ENCODE measurements around the gene SPTBN5. TPM values are rescaled to one million over a fixed set of nuclear protein-coding genes. Genes with fewer than 3 reads are reported as not detected.
"Not testable (repeated sequence)": the region's sequence is repeated elsewhere in the genome, so short reads cannot be mapped to it uniquely, and the experiment has no call there.

The SPTBN5 gene
- total RNA-seq, 2 experiments from 2014 or later = 1.2 to 1.5 TPM

GRCh38 chr15:41840673-41841072 is 53.2 kb downstream of the SPTBN5 start:
- POLR2A ChIA-PET = no interaction called here

GRCh38 chr15:41839781-41840491 is 53.9 kb downstream of the SPTBN5 start:
- DNase-seq = no peak
- H3K36me3 Mint-ChIP-seq (ENCODE audit: low read depth) = peaks cover 2% of the 10 kb centered on the region
- ChIA-PET CTCF (interaction anchor here (0.7 kb wide), 1 partner anchor 40 kb away, joined by 3 read pairs; no protein-coding TSS in a partner anchor), POLR2A (no interaction called here)
- H3K27me3 Mint-ChIP-seq = no peaks in the 10 kb centered on the region
- H3K4me3 Mint-ChIP-seq = no peak overlapping the region
- H3K4me1 Mint-ChIP-seq = no peaks in the 10 kb centered on the region
- no peaks in the 10 kb centered on the region for H3K9me3 Mint-ChIP-seq
- H3K27ac Mint-ChIP-seq = no peak overlapping the region

More at GRCh38 chr15:41840673-41841072, 53.2 kb downstream of the SPTBN5 start:
- peaks cover 2% of the 10 kb centered on the region for H3K36me3 Mint-ChIP-seq (ENCODE audit: low read depth)
- H3K4me1 Mint-ChIP-seq = no peaks in the 10 kb centered on the region
- H3K27me3 Mint-ChIP-seq = no peaks in the 10 kb centered on the region
- no peak overlapping the region for H3K27ac Mint-ChIP-seq
- CTCF ChIA-PET = no interaction called here
- DNase-seq = no peak
- no peaks in the 10 kb centered on the region for H3K9me3 Mint-ChIP-seq
- H3K4me3 Mint-ChIP-seq = no peak overlapping the region

- no peak for DNase-seq
- no peaks in the 10 kb centered on the region for H3K9me3 Mint-ChIP-seq
- ChIA-PET CTCF (interaction anchor here (0.6 to 1.4 kb wide), 5 partner anchors 15 to 222 kb away, joined by 3 to 4 read pairs (median 3); partner anchors contain the start of gene MAPKBP1), POLR2A (no interaction called here)
- no peak within 1 kb of the TSS for H3K27ac Mint-ChIP-seq
- H3K4me1 Mint-ChIP-seq = peaks cover 7% of the 10 kb centered on the region
- no peaks in the 10 kb centered on the region for H3K27me3 Mint-ChIP-seq
- peaks cover 4% of the 10 kb centered on the region for H3K36me3 Mint-ChIP-seq (ENCODE audit: low read depth)
- H3K4me3 Mint-ChIP-seq = no peak within 1 kb of the TSS
Observed at GRCh38 chr15:41838400-41838897, 55.4 kb downstream of the SPTBN5 start, which contains the start of gene PLA2G4B. Gene PLA2G4B (plus strand): TSS chr15:41838847. CDS start chr15:41838914, 67 bp downstream.

- no peak overlapping the region for H3K27ac Mint-ChIP-seq
- no peak overlapping the region for H3K4me3 Mint-ChIP-seq
- ChIA-PET POLR2A (no interaction called here), CTCF (interaction anchor here (0.8 to 1.4 kb wide), 4 partner anchors 15 to 62 kb away, joined by 3 to 4 read pairs (median 3); partner anchors contain the start of gene MAPKBP1)
- H3K4me1 Mint-ChIP-seq = peaks cover 22% of the 10 kb centered on the region
- DNase-seq = no peak
- H3K27me3 Mint-ChIP-seq = no peaks in the 10 kb centered on the region
- H3K36me3 Mint-ChIP-seq (ENCODE audit: low read depth) = peaks cover 11% of the 10 kb centered on the region
- H3K9me3 Mint-ChIP-seq = no peaks in the 10 kb centered on the region
Observed at GRCh38 chr15:41836713-41837454, 57.0 kb downstream of the SPTBN5 start.

DNA sequence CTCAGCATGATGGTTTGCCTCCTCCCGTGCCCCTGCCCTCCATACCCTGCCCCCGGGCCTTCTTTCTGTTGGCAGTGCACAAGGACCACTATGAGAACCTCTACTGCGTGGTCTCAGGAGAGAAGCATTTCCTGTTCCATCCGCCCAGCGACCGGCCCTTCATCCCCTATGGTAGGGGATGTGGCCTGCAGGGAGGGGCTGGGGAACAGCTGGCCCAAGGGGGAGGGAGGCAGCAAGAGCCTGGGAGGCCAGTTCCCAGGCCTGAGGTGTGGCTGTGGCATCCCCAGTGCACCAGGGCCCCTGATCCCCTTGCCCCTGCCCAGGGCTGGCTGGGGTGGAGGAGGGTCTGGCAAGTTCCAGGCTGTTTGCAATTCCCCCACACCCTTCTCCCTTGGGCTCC is 57.8 kb downstream of the SPTBN5 start:
- Mint-ChIP-seq H3K36me3 (ENCODE audit: low read depth) (peaks cover 18% of the 10 kb centered on the region), H3K27ac (no peak overlapping the region), H3K9me3 (no peaks in the 10 kb centered on the region), H3K4me1 (peaks cover 30% of the 10 kb centered on the region), H3K4me3 (no peak overlapping the region), H3K27me3 (no peaks in the 10 kb centered on the region)
- DNase-seq = no peak
- CTCF ChIA-PET = no interaction called here
- POLR2A ChIA-PET = no interaction called here

- H3K27ac Mint-ChIP-seq = no peak overlapping the region
- CTCF ChIA-PET = interaction anchor here (1.0 to 1.4 kb wide), 3 partner anchors 17 to 71 kb away, joined by 3 to 4 read pairs (median 3); no protein-coding TSS in a partner anchor
- H3K36me3 Mint-ChIP-seq (ENCODE audit: low read depth) = peaks cover 24% of the 10 kb centered on the region
- DNase-seq = no peak
- H3K27me3 Mint-ChIP-seq = no peaks in the 10 kb centered on the region
- POLR2A ChIA-PET = no interaction called here
- H3K4me3 Mint-ChIP-seq = no peak overlapping the region
- H3K9me3 Mint-ChIP-seq = no peaks in the 10 kb centered on the region
- peaks cover 47% of the 10 kb centered on the region for H3K4me1 Mint-ChIP-seq
Observed at GRCh38 chr15:41834096-41834495, 59.8 kb downstream of the SPTBN5 start.

DNA sequence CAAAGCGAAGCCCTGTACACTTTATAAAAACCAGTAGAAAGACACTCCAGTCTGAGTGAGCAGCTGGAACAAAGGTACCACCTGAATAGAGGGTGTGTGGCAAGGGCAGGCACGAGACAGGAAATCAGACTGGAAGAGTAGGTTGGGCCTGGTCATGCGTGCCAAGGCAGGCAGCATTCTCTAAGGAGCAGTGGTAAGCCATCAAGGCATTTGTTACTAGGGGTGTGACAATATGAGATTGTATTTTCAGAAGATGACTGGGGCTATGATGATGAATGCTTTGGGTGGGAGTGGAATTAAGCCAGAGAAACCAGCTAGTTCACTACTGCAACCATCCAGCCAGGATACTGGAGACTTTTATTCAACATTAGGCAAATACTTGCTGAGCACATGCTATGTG is 61.0 kb downstream of the SPTBN5 start:
- ChIA-PET POLR2A (no interaction called here), CTCF (interaction anchor here (1.4 to 2.6 kb wide), 2 partner anchors 20 to 72 kb away, joined by 3 to 8 read pairs; no protein-coding TSS in a partner anchor)
- Mint-ChIP-seq H3K36me3 (ENCODE audit: low read depth) (peaks cover 24% of the 10 kb centered on the region), H3K27ac (peak overlapping the region; percentile 26), H3K9me3 (no peaks in the 10 kb centered on the region), H3K27me3 (no peaks in the 10 kb centered on the region), H3K4me3 (no peak overlapping the region), H3K4me1 (peaks cover 54% of the 10 kb centered on the region)
- DNase-seq = peak; percentile 21

- POLR2A ChIA-PET = no interaction called here
- peaks cover 55% of the 10 kb centered on the region for H3K4me1 Mint-ChIP-seq
- H3K36me3 Mint-ChIP-seq (ENCODE audit: low read depth) = peaks cover 23% of the 10 kb centered on the region
- H3K27ac Mint-ChIP-seq = peak overlapping the region; percentile 26
- no peak overlapping the region for H3K4me3 Mint-ChIP-seq
- H3K9me3 Mint-ChIP-seq = no peaks in the 10 kb centered on the region
- H3K27me3 Mint-ChIP-seq = no peaks in the 10 kb centered on the region
- CTCF ChIA-PET = interaction anchor here (0.6 to 2.6 kb wide), 7 partner anchors 20 to 130 kb away, joined by 3 to 15 read pairs (median 5); partner anchors contain the start of gene MAPKBP1
- DNase-seq = no peak
Observed at GRCh38 chr15:41832208-41832607, 61.6 kb downstream of the SPTBN5 start.

- ChIA-PET POLR2A (interaction anchor here (0.6 kb wide), 1 partner anchor 268 kb away, joined by 3 read pairs; no protein-coding TSS in a partner anchor), CTCF (interaction anchor here (0.6 to 2.6 kb wide), 8 partner anchors 19 to 106 kb away, joined by 3 to 15 read pairs (median 4); partner anchors contain the start of gene MAPKBP1)
- peak overlapping the region; percentile 55 for H3K4me3 Mint-ChIP-seq
Observed at GRCh38 chr15:41831291-41831690, 62.6 kb downstream of the SPTBN5 start.

GRCh38 chr15:41829959-41830646 is 63.8 kb downstream of the SPTBN5 start:
- no peaks in the 10 kb centered on the region for H3K9me3 Mint-ChIP-seq
- POLR2A ChIA-PET = no interaction called here
- H3K27me3 Mint-ChIP-seq = no peaks in the 10 kb centered on the region
- H3K36me3 Mint-ChIP-seq (ENCODE audit: low read depth) = peaks cover 22% of the 10 kb centered on the region
- peaks cover 58% of the 10 kb centered on the region for H3K4me1 Mint-ChIP-seq
- H3K4me3 Mint-ChIP-seq = no peak overlapping the region
- CTCF ChIA-PET = interaction anchor here (0.7 to 2.3 kb wide), 3 partner anchors 11 to 56 kb away, joined by 3 to 15 read pairs (median 5); partner anchors contain the start of gene MAPKBP1
- DNase-seq = no peak
- no peak overlapping the region for H3K27ac Mint-ChIP-seq

More at GRCh38 chr15:41831291-41831690, 62.6 kb downstream of the SPTBN5 start:
- Mint-ChIP-seq H3K27ac (peak overlapping the region; percentile 81), H3K4me1 (peaks cover 58% of the 10 kb centered on the region), H3K36me3 (ENCODE audit: low read depth) (peaks cover 22% of the 10 kb centered on the region)
- H3K9me3 Mint-ChIP-seq, H3K27me3 Mint-ChIP-seq: not testable (repeated sequence)
- peak; percentile 85 for DNase-seq

- H3K4me1 Mint-ChIP-seq = peaks cover 54% of the 10 kb centered on the region
- H3K9me3 Mint-ChIP-seq = no peaks in the 10 kb centered on the region
- CTCF ChIA-PET = interaction anchor here (2.9 kb wide), 1 partner anchor 55 kb away, joined by 8 read pairs; the partner anchor contains the start of gene MAPKBP1
- H3K27ac Mint-ChIP-seq = peak overlapping the region; percentile 79
- POLR2A ChIA-PET = no interaction called here
- peaks cover 23% of the 10 kb centered on the region for H3K36me3 Mint-ChIP-seq (ENCODE audit: low read depth)
- peak overlapping the region; percentile 84 for H3K4me3 Mint-ChIP-seq
- no peaks in the 10 kb centered on the region for H3K27me3 Mint-ChIP-seq
- DNase-seq = no peak
Observed at GRCh38 chr15:41828807-41829141, 65.1 kb downstream of the SPTBN5 start.
